Spleen (tissue), 11 donors: Measurements from ENCODE around the gene MAP4K4. TPM values are rescaled to one million over a fixed set of nuclear protein-coding genes. Genes with fewer than 3 reads are reported as not detected.
"Not testable (repeated sequence)": the region's sequence is repeated elsewhere in the genome, so short reads cannot be mapped to it uniquely, and the experiment has no call there.

Experiments used
- DNase-seq: peaks from one replicate; pipeline ENCODE4 v3.0.0-alpha.2; 2020
- H3K27ac ChIP-seq, 8 donors: fragments of 200-600 bp; sonication (generic) in 7 of 8; 1 replicate in 4 of 8; 2 replicates in 4 of 8; pipeline versions ENCODE4 v1.5.0 to v1.8.0; 2016 to 2021; ENCODE audit warnings: inconsistent platforms in 4 of 8, mild to moderate bottlenecking in 4 of 8, moderate library complexity in 1 of 8
- H3K27me3 ChIP-seq, 7 donors: fragments of 200-600 bp; sonication (generic) in 6 of 7; replicated peaks in 1 of 7; 1 replicate in 4 of 7; 2 replicates in 3 of 7; pipeline versions ENCODE4 v1.5.0 to v1.8.0; 2016 to 2021; ENCODE audit warnings: inconsistent platforms in 3 of 7, mild to moderate bottlenecking in 1 of 7
- H3K36me3 ChIP-seq, 6 donors: fragments of 200-600 bp; sonication (generic) in 5 of 6; 1 replicate in 4 of 6; 2 replicates in 2 of 6; pipeline versions ENCODE4 v1.5.0 to v1.8.0; 2016 to 2021; ENCODE audit warnings: inconsistent platforms in 2 of 6
- H3K4me1 ChIP-seq, 6 donors: fragments of 200-600 bp; sonication (generic) in 5 of 6; 1 replicate in 3 of 6; 2 replicates in 3 of 6; pipeline versions ENCODE4 v1.5.0 to v1.8.0; 2016 to 2021; ENCODE audit warnings: inconsistent platforms in 3 of 6
- H3K4me3 ChIP-seq, 8 donors: fragments of 200-600 bp; sonication (generic) in 7 of 8; 1 replicate in 4 of 8; 2 replicates in 4 of 8; pipeline versions ENCODE4 v1.5.0 to v1.8.0; 2016 to 2021; ENCODE audit warnings: inconsistent platforms in 4 of 8, mild to moderate bottlenecking in 4 of 8, moderate library complexity in 2 of 8
- H3K9me3 ChIP-seq, 8 donors: fragments of 200-600 bp; sonication (generic) in 7 of 8; 1 replicate in 4 of 8; 2 replicates in 4 of 8; pipeline versions ENCODE4 v1.5.0 to v1.8.0; 2016 to 2021; ENCODE audit warnings: inconsistent platforms in 4 of 8
- POLR2A ChIP-seq, 3 donors: fragments of 450-650 bp; IDR thresholded peaks; one replicate each; pipeline ENCODE4 v1.5.1; 2017; ENCODE audit warnings: antibody characterized with exemption in 3 of 3, mild to moderate bottlenecking in 1 of 3
- POLR2AphosphoS5 ChIP-seq, 3 donors: sonication (generic); formaldehyde crosslinking; IDR thresholded peaks; one replicate each; pipeline ENCODE4 v1.5.1; 2017; ENCODE audit warnings: antibody characterized with exemption in 3 of 3
- WGBS, 5 donors: extraction: QIAGEN DNeasy Blood & Tissue Kit in 3 of 5; methylation state at CpG; one replicate each; pipeline versions ENCODE4 v1.1.5 to v1.1.7; 2013 to 2018; 5-methylcytosine and 5-hydroxymethylcytosine counted together
- intact Hi-C: fragments of 100-400 bp; cut with DNase I; formaldehyde crosslinking; loops from one replicate; pipeline ENCODE4 v1.15.0; 2023; ENCODE audit warnings: low total_unique reads
- polyA plus RNA-seq, 3 donors: library from polyadenylated mRNA; stranded (reverse); fragments of 200-250 nt; gene quantifications; one replicate each; pipeline ENCODE4 v1.2.1, GENCODE V29; 2013
- total RNA-seq, 7 donors: library from RNA; depleted of rRNA in 3 of 7; stranded (reverse); fragments of >200 nt in 3 of 7; fragmentation: NEBNext Ultra II Directional in 4 of 7; extraction: Animal tissue kit (Norgen Biotek cat#: 25700) in 4 of 7; gene quantifications; one replicate each; pipeline versions ENCODE4 v1.1.0 to v1.2.1, GENCODE V29; 2016 to 2021
- TF ChIP-seq, protein P1 (sequence below), 11 experiments: fragments of 200-600 bp in 7 of 11; fragments of 450-650 bp in 4 of 11; sonication (generic) in 4 of 11; IDR thresholded peaks in 8 of 11; conservative IDR thresholded peaks in 3 of 11; 1 replicate in 7 of 11; 2 replicates in 4 of 11; pipeline versions ENCODE4 v1.4.0 to v1.8.0; 2016 to 2021; ENCODE audit warnings: antibody characterized with exemption in 11 of 11, inconsistent platforms in 4 of 11, mild to moderate bottlenecking in 1 of 11
- donor health status: healthy with polysubstance abuse.
- donor health status: DM: no; HTN: no; CAD: no; lungs with moderate emphysema.
- donor health status: DM: no; HTN: no; CAD: no.
- donor health status: Bipolar disorder and iron deficiency.
- donor health status: healthy.
- donor health status: DM: no; HTN: no; CAD: no.
- donor health status: DM: yes; HTN: yes; CAD: no.

The MAP4K4 gene
- total and polyA plus RNA-seq, 10 donors: 16.7 to 108 (median 71.7) TPM

DNA sequence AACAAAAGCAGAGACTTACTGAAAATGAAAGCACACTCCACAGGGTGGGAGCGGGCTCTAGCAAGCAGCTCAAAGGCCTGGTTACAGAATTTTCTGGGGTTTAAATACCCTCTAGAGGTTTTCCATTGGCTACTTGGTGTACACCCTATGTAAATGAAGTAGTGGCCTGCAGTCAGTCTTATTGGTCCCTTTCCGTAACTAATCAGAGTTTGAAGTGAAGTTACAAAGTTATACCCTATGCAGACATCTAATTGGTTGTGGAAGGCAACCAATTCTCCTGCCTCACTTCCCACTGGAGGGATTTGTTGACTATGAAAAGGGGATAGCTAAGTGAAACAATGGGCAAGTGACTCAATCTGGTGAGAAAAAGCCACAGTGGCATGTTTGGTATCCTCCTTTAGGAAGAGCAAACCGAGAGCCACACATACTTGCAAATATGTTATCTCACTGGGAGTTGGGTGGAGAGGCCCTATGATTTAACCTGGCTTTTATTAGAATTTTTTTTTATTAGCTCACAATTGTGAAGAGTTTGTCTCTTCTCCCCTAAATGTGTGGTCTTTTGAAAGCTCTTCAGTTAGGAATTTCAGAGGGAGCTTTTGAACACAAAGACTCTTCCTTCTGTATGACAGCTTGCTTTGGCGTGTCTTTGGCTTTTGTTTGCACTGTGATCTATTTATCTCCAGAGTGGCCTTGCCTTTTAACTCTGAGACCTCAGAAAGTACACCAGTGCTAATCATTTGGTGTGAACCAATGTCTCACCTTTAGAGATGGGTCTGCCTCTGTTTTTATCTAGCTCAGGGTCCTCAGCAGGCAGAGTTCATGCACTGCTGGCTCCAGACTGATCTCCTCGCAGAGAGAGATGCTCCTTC lies 69.6 kb downstream of the MAP4K4 start:
- Histone ChIP-seq H3K4me1 (peaks cover 44 to 98% (median 87%) of the 10 kb centered on the region in 6 donors), H3K4me3 (peak overlapping the region in 2 of 8 donors; percentile 4 to 29), H3K36me3 (no peaks in the 10 kb centered on the region), H3K9me3 (no peaks in the 10 kb centered on the region), H3K27ac (peak overlapping the region; percentile 44 to 77 (median 66)), H3K27me3 (no peaks in the 10 kb centered on the region)
- intact Hi-C loops: no loop called here
- TF ChIP-seq POLR2A (IDR thresholded peaks at IDR 0.05) (no peak), POLR2AphosphoS5 (IDR thresholded peaks at IDR 0.05) (peak in 1 of 3 donors; percentile 11)
- DNase-seq: no peak
- 66 to 83% (median 75%) methylated on average over 5 of the region's 5 CpGs for WGBS, 5 donors

DNA sequence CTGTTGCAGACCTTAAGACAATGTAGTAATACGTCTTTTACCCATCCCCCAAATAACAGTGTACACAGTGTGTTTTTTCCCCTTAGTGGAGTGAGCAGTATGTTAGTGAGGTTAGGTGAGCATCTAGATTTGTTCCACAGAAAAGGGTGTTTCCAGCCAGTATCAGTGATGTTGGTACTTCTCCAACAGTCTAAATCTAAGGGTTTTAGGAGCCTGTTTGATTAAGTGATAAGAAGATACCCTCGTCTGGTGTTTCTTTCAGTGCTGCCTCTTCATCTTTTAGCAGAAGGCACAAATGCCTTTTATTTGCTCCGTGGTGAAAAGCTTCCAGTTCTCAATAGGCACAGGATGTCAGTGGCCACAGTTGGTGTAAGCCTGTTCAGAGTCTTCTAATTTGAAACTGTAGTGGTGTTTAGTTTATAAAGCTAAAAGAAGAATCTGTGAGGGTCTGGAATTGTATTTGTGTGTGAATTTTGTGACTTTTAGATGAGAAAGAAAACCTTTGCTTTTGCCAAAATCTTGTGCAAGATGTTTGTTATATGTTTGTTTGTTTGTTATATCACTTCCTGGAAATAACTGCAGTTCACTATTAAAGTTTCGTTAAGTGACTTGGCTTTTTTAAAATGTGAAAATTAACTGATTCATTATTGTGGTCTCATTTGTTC lies 71.2 kb downstream of the MAP4K4 start:
- no peak overlapping the region for H3K4me3 ChIP-seq
- TF ChIP-seq POLR2AphosphoS5 (IDR thresholded peaks at IDR 0.05) (no peak), POLR2A (IDR thresholded peaks at IDR 0.05) (no peak)
- TF ChIP-seq, protein P1, sequence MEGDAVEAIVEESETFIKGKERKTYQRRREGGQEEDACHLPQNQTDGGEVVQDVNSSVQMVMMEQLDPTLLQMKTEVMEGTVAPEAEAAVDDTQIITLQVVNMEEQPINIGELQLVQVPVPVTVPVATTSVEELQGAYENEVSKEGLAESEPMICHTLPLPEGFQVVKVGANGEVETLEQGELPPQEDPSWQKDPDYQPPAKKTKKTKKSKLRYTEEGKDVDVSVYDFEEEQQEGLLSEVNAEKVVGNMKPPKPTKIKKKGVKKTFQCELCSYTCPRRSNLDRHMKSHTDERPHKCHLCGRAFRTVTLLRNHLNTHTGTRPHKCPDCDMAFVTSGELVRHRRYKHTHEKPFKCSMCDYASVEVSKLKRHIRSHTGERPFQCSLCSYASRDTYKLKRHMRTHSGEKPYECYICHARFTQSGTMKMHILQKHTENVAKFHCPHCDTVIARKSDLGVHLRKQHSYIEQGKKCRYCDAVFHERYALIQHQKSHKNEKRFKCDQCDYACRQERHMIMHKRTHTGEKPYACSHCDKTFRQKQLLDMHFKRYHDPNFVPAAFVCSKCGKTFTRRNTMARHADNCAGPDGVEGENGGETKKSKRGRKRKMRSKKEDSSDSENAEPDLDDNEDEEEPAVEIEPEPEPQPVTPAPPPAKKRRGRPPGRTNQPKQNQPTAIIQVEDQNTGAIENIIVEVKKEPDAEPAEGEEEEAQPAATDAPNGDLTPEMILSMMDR (IDR thresholded peaks at IDR 0.05 in 8 of 11, conservative IDR thresholded peaks at IDR 0.05 in 3 of 11): no peak
- no peaks in the 10 kb centered on the region for H3K27me3 ChIP-seq
- 47 to 52% (median 49%) methylated on average over 4 of the region's 4 CpGs for WGBS, 5 donors
- no peaks in the 10 kb centered on the region for H3K36me3 ChIP-seq
- peak overlapping the region in 2 of 8 donors; percentile 19 to 37 for H3K27ac ChIP-seq
- intact Hi-C loops: no loop called here
- DNase-seq: no peak
- no peaks in the 10 kb centered on the region for H3K9me3 ChIP-seq
- peaks cover 33 to 98% (median 78%) of the 10 kb centered on the region in 6 donors for H3K4me1 ChIP-seq

DNA sequence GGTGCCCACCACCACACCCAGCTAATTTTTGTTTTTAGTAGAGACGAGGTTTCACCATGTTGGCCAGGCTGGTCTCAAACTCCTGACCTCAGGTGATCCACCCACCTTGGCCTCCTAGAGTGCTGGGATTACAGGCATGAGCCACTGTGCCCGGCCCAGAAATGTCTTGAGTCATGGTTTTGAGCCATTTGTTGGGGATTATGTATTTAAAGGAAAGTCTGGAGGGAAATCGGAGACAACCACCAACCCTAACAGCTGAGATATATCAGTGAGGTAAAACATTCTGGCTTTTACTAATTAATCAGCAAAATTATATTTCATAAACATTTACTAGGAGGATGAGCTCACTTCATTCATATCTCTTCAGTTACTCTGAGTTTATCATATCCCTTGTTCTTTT lies 72.2 kb downstream of the MAP4K4 start:
- H3K4me3 ChIP-seq, H3K27ac ChIP-seq, H3K27me3 ChIP-seq, H3K36me3 ChIP-seq, DNase-seq, H3K9me3 ChIP-seq, intact Hi-C loops: not testable (repeated sequence)
- H3K4me1 ChIP-seq: peaks cover 30 to 98% (median 78%) of the 10 kb centered on the region in 6 donors
- WGBS, 5 donors: 92 to 97% (median 95%) methylated on average over 3 of the region's 3 CpGs

DNA sequence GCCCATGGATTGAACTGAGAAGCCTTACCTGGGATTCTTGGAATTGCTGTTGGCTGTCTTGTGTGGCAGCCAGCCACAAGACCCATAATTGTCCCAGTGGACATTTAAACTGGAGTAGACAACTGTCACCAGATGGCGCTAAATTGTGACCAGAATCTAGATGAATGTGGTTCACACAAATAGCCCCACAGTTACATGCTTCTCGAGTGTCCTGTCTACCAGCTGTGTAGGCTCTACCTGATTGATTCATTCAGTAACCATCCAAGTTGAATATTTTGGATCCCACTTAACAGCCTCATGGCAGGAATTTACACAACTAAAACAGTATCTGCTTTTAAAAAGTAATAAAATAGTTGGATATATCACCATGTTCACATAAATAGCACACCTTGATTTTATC lies 73.2 kb downstream of the MAP4K4 start:
- Histone ChIP-seq H3K36me3 (no peaks in the 10 kb centered on the region), H3K4me3 (no peak overlapping the region), H3K27ac (no peak overlapping the region), H3K4me1 (peaks cover 33 to 98% (median 79%) of the 10 kb centered on the region in 6 donors), H3K9me3 (no peaks in the 10 kb centered on the region), H3K27me3 (no peaks in the 10 kb centered on the region)
- DNase-seq: no peak
- intact Hi-C loops: no loop called here
- TF ChIP-seq POLR2A (IDR thresholded peaks at IDR 0.05) (no peak), POLR2AphosphoS5 (IDR thresholded peaks at IDR 0.05) (no peak)
- TF ChIP-seq, protein P1 (IDR thresholded peaks at IDR 0.05 in 8 of 11, conservative IDR thresholded peaks at IDR 0.05 in 3 of 11): peak in 7 of 11 experiments; percentile 21 to 43 (median 33)
- WGBS, 5 donors: 20 to 47% (median 42%) methylated on average over 2 of the region's 2 CpGs
